Activated B cell treated with CpG ODN at 0.5 μM for 24 hours (primary cell): ENCODE data around the gene AQP11. TPM values are rescaled to one million over a fixed set of nuclear protein-coding genes. Genes with fewer than 3 reads are reported as not detected.

Source experiments
- ATAC-seq: fragments of 200-7000 bp; cut with Tn5 transposase; one replicate; pipeline ENCODE4 v1.10.0; 2021; ENCODE audit warnings: low read depth, mild to moderate bottlenecking, moderate library complexity
- CTCF ChIA-PET: fragments of 350-600 bp; sonication (Branson Sonifier 250); formaldehyde crosslinking; loops from one replicate; lab custom pipeline; 2021; ENCODE audit warnings: antibody characterized with exemption; lab: Charles Lee
- POLR2A ChIA-PET: fragments of 350-600 bp; sonication (Branson Sonifier 250); formaldehyde crosslinking; loops from one replicate; lab custom pipeline; 2021; ENCODE audit warnings: antibody characterized with exemption; lab: Charles Lee
- DNase-seq: peaks from one replicate; pipeline ENCODE4 v3.0.0; 2022
- H3K27ac Mint-ChIP-seq: one replicate; pipeline ENCODE4 v1.8.0; 2020; ENCODE audit warnings: mixed read lengths
- H3K27me3 Mint-ChIP-seq: one replicate; pipeline ENCODE4 v1.8.0; 2021; ENCODE audit warnings: mixed read lengths
- H3K36me3 Mint-ChIP-seq: one replicate; pipeline ENCODE4 v1.8.0; 2021; ENCODE audit warnings: low read depth, mixed read lengths
- H3K4me1 Mint-ChIP-seq: one replicate; pipeline ENCODE4 v1.8.0; 2021; ENCODE audit warnings: mixed read lengths
- H3K4me3 Mint-ChIP-seq: one replicate; pipeline ENCODE4 v1.8.0; 2020; ENCODE audit warnings: mild to moderate bottlenecking, mixed read lengths
- H3K9me3 Mint-ChIP-seq: one replicate; pipeline ENCODE4 v1.8.0; 2020; ENCODE audit warnings: mixed read lengths
- CTCF ChIP-seq: fragments of 200-600 bp; IDR thresholded peaks from one replicate; pipeline ENCODE4 v1.8.0; 2022; ENCODE audit warnings: antibody characterized with exemption, mild to moderate bottlenecking
- intact Hi-C: fragments of 100-400 bp; cut with micrococcal nuclease; formaldehyde crosslinking; loops from one replicate; pipeline ENCODE4 v1.15.1; 2024
- total RNA-seq: library from RNA; stranded (reverse); gene quantifications from 2 replicates; pipeline ENCODE4 v1.2.3, GENCODE V29; 2022

The AQP11 gene
- total RNA-seq, 1 donor from 2014 or later: 0.20 TPM

DNA sequence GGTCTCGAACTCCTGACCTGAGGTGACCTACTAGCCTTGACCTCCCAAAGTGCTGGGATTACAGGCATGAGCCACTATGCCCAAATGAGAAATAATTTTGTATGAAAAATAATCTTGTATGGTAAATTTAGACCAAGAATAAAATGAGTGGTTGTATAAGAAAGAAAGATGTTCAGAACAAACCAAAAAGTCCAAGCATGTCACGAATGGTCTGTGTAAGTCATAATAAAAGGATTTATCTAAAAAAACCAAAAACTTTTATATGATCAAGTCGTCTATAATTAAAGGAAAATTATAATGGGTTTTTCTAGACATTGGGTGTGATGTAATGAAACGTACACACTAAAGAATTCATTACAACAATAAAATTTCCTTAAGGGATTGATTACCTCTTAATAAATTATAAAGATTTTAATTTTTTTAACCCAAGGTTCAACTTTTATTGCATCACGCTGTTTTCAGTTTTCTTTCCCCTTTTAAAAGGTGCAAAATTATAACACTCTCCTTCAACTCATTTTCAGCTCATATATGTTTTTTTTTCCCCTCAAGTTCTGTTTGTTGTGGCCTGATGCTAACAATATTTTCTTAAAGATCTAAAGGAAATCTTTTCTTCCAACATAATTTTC lies 8.9 kb upstream of the AQP11 start:
- peaks cover 2% of the 10 kb centered on the region for H3K9me3 Mint-ChIP-seq
- CTCF ChIA-PET: no interaction called here
- H3K4me3 Mint-ChIP-seq: no peak overlapping the region
- DNase-seq (no peak), ATAC-seq (no peak)
- no peaks in the 10 kb centered on the region for H3K36me3 Mint-ChIP-seq
- POLR2A ChIA-PET: no interaction called here
- no peak for TF ChIP-seq CTCF
- H3K27me3 Mint-ChIP-seq: no peaks in the 10 kb centered on the region
- intact Hi-C loops: no loop called here
- peaks cover 3% of the 10 kb centered on the region for H3K4me1 Mint-ChIP-seq
- H3K27ac Mint-ChIP-seq: no peak overlapping the region

- POLR2A ChIA-PET: no interaction called here
Measured at GRCh38 chr11:77589181-77589520, 602 bp upstream of the AQP11 start.

DNA sequence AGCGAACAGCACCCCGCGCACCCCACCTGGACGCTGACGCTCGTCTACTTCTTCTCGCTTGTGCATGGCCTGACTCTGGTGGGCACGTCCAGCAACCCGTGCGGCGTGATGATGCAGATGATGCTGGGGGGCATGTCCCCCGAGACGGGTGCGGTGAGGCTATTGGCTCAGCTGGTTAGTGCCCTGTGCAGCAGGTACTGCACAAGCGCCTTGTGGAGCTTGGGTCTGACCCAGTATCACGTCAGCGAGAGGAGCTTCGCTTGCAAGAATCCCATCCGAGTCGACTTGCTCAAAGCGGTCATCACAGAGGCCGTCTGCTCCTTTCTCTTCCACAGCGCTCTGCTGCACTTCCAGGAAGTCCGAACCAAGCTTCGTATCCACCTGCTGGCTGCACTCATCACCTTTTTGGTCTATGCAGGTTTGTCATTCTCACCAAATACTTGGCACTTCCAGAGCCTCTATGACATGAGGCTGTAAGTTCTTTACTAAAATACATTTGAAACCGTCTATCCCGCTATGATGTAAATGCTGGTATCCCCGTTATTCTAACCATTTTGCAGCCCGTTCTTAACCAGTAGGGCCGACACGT lies 535 bp downstream of the AQP11 start:
- no peak for ATAC-seq
- Mint-ChIP-seq H3K4me1 (peaks cover 15% of the 10 kb centered on the region), H3K27me3 (peaks cover 2% of the 10 kb centered on the region), H3K9me3 (no peaks in the 10 kb centered on the region), H3K27ac (no peak overlapping the region), H3K4me3 (peak overlapping the region; percentile 89), H3K36me3 (peaks cover 2% of the 10 kb centered on the region)
- ChIA-PET CTCF (interaction anchor here (1.1 kb wide), 1 partner anchor 29 kb away, joined by 5 read pairs; no protein-coding TSS in a partner anchor), POLR2A (no interaction called here)
- intact Hi-C loops: no loop called here
- no peak for TF ChIP-seq CTCF
- DNase-seq: no peak

More at GRCh38 chr11:77589181-77589520, 602 bp upstream of the AQP11 start:
- Mint-ChIP-seq H3K27ac (no peak overlapping the region), H3K4me3 (peak overlapping the region; percentile 85), H3K9me3 (no peaks in the 10 kb centered on the region), H3K36me3 (peaks cover 2% of the 10 kb centered on the region), H3K4me1 (peaks cover 15% of the 10 kb centered on the region), H3K27me3 (peaks cover 2% of the 10 kb centered on the region)
- DNase-seq (no peak), ATAC-seq (peak; percentile 29)
- CTCF ChIA-PET: interaction anchor here (1.1 kb wide), 1 partner anchor 30 kb away, joined by 5 read pairs; no protein-coding TSS in a partner anchor
- TF ChIP-seq CTCF: no peak
- intact Hi-C loops: no loop called here

DNA sequence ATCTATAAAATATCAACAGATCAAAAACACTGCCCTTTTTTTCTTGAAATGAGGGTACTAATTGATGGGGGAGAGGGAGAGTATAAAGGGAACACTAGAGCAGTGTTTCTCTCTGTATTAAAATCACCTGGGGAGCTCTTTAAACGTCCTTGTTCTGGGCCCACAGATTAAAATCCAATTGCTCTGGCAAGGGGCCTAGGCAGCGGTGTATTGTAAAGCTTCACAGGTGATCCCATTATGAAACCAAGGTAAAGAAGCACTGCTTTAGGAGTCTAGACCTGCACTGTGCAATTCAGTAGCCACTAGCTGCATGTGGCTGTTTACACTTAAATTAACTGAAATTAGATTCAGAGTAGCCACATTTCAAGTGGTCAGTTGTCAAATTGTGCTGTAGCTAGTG lies 3.0 kb downstream of the AQP11 start:
- DNase-seq: no peak
- Mint-ChIP-seq H3K27me3 (peaks cover 2% of the 10 kb centered on the region), H3K36me3 (peaks cover 2% of the 10 kb centered on the region), H3K9me3 (no peaks in the 10 kb centered on the region), H3K4me3 (no peak overlapping the region), H3K27ac (no peak overlapping the region), H3K4me1 (peaks cover 15% of the 10 kb centered on the region)
- no peak for ATAC-seq
- CTCF ChIA-PET: no interaction called here
- intact Hi-C loops: no loop called here
- no peak for TF ChIP-seq CTCF
- POLR2A ChIA-PET: no interaction called here

- ATAC-seq (no peak), DNase-seq (no peak)
- intact Hi-C loops: no loop called here
- Mint-ChIP-seq H3K27me3 (no peaks in the 10 kb centered on the region), H3K4me3 (no peak overlapping the region), H3K9me3 (no peaks in the 10 kb centered on the region), H3K27ac (no peak overlapping the region), H3K36me3 (peaks cover 2% of the 10 kb centered on the region), H3K4me1 (peaks cover 12% of the 10 kb centered on the region)
- ChIA-PET CTCF (no interaction called here), POLR2A (no interaction called here)
- TF ChIP-seq CTCF: no peak
Measured at GRCh38 chr11:77593883-77594282, 4.1 kb downstream of the AQP11 start.
